ENCODE data around the gene SGMS1.

- no peak for TF ChIP-seq CTCF (conservative IDR thresholded peaks at IDR 0.05 in 1 of 2, IDR thresholded peaks at IDR 0.05 in 1 of 2; ENCODE audit: low read depth in 1 of 2, low read length in 2 of 2)
- no peak for TF ChIP-seq EZH2 (IDR thresholded peaks at IDR 0.05; ENCODE audit: low read length, missing control alignments)
Observed at GRCh38 chr10:50566150-50566549, 57.6 kb downstream of the SGMS1 start.
